Psoas muscle (tissue), 8 donors: ENCODE results near the gene REV1. TPM values are rescaled to one million over a fixed set of nuclear protein-coding genes. Genes with fewer than 3 reads are reported as not detected.

ENCODE experiments used
- ATAC-seq, 4 donors: fragments of 200-7000 bp; cut with Tn5 transposase; one replicate each; pipeline ENCODE4 v1.9.1; 2020; ENCODE audit warnings: moderate library complexity in 3 of 4, mild to moderate bottlenecking in 2 of 4
- DNase-seq, 2 donors: peaks; one replicate each; pipeline ENCODE4 v3.0.0-alpha.2; 2020
- H3K27ac ChIP-seq: fragments of 200-600 bp; one replicate; pipeline ENCODE4 v1.8.0; 2022
- H3K27me3 ChIP-seq, 3 donors: fragments of 200-600 bp in 1 of 3; one replicate each; pipeline versions ENCODE4 v1.6.1 to v1.8.0; 2013 to 2022; ENCODE audit warnings: low read length in 2 of 3, mild to moderate bottlenecking in 2 of 3, moderate library complexity in 1 of 3; ENCODE audit not compliant: insufficient read depth in 3 of 3
- H3K36me3 ChIP-seq, 2 donors: fragments of 200-600 bp in 1 of 2; one replicate each; pipeline versions ENCODE4 v1.6.1 to v1.8.0; 2013 to 2022; ENCODE audit warnings: low read depth in 1 of 2, mild to moderate bottlenecking in 1 of 2, moderate library complexity in 1 of 2; ENCODE audit not compliant: insufficient read depth in 1 of 2
- H3K4me1 ChIP-seq: fragments of 200-600 bp; one replicate; pipeline ENCODE4 v1.8.0; 2022
- H3K4me3 ChIP-seq: fragments of 200-600 bp; one replicate; pipeline ENCODE4 v1.8.0; 2022; ENCODE audit warnings: mild to moderate bottlenecking
- H3K9me3 ChIP-seq: fragments of 200-600 bp; one replicate; pipeline ENCODE4 v1.8.0; 2022
- WGBS, 3 donors: extraction: QIAGEN DNeasy Blood & Tissue Kit; methylation state at CpG; one replicate each; pipeline versions ENCODE4 v1.1.6 to v1.1.7; 2013; 5-methylcytosine and 5-hydroxymethylcytosine counted together
- intact Hi-C, 2 donors: fragments of 100-400 bp; cut with DNase I; formaldehyde crosslinking; loops; one replicate each; pipeline versions ENCODE4 v1.11.0 to v1.14.2; 2022
- polyA plus RNA-seq, 3 donors: library from polyadenylated mRNA; stranded (reverse); fragments of 200-250 nt; gene quantifications; one replicate each; pipeline ENCODE4 v1.2.3, GENCODE V29; 2013
- total RNA-seq, 4 donors: library from RNA; stranded (reverse); fragmentation: NEBNext Ultra II Directional in 2 of 4; extraction: Animal tissue kit (Norgen Biotek cat#: 25700) in 2 of 4; gene quantifications; one replicate each; pipeline versions ENCODE4 v1.2.1 to v1.2.4, GENCODE V29; 2021 to 2023
- TF ChIP-seq, protein P1 (sequence below): fragments of 200-600 bp; IDR thresholded peaks from one replicate; pipeline ENCODE4 v1.8.0; 2022; ENCODE audit warnings: antibody characterized with exemption
- donor health status: healthy with polysubstance abuse.
- donor health status: DM: no; HTN: no; CAD: no; lungs with moderate emphysema.
- donor health status: Bipolar disorder and iron deficiency.
- donor health status: healthy.
- donor health status: DM: yes; HTN: yes; CAD: no.
- donor health status: DM: no; HTN: no; CAD: no.
- donor health status: DM: no; HTN: no; CAD: no.
- donor health status: DM: yes; HTN: yes; CAD: no.

Gene REV1
- total and polyA plus RNA-seq, 7 donors, result 9.1 to 26.0 (median 19.9) TPM

DNA sequence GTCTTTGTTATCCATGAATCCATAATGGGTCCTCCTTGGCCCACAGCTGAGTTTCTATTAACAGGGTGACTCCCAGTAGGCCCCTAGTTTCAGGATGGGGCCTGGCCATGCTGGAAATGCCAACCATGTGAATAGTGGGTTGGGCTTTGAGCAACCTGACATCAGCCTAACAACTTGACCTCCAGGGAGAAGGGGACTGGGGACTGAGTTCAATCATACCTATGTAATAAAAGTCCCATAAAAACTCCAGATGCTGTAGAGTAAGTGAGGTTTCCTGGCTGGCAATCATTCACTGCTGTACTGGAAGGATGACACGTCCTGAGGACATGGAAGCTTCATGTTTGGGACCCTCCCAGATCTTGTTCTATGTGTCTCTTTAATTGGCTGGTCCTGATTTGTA lies 7.9 kb downstream of the REV1 start:
- no peak overlapping the region for H3K4me3 ChIP-seq
- DNase-seq, result no peak
- WGBS, 3 donors, result 9 to 24% (median 16%) methylated on average over 1 of the region's 1 CpG
- peaks cover 67% of the 10 kb centered on the region for H3K4me1 ChIP-seq
- H3K36me3 ChIP-seq, result no peaks in the 10 kb centered on the region
- no peaks in the 10 kb centered on the region for H3K27me3 ChIP-seq
- intact Hi-C loops, result loop anchor here in 1 of 2 donors (5.0 kb wide), 1 partner anchor 60 kb away; no protein-coding TSS in a partner anchor
- ATAC-seq, result peak; percentile 14 to 56 (median 34)
- TF ChIP-seq, protein P1, sequence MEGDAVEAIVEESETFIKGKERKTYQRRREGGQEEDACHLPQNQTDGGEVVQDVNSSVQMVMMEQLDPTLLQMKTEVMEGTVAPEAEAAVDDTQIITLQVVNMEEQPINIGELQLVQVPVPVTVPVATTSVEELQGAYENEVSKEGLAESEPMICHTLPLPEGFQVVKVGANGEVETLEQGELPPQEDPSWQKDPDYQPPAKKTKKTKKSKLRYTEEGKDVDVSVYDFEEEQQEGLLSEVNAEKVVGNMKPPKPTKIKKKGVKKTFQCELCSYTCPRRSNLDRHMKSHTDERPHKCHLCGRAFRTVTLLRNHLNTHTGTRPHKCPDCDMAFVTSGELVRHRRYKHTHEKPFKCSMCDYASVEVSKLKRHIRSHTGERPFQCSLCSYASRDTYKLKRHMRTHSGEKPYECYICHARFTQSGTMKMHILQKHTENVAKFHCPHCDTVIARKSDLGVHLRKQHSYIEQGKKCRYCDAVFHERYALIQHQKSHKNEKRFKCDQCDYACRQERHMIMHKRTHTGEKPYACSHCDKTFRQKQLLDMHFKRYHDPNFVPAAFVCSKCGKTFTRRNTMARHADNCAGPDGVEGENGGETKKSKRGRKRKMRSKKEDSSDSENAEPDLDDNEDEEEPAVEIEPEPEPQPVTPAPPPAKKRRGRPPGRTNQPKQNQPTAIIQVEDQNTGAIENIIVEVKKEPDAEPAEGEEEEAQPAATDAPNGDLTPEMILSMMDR, result no peak
- H3K27ac ChIP-seq, result no peak overlapping the region
- H3K9me3 ChIP-seq, result no peaks in the 10 kb centered on the region

DNA sequence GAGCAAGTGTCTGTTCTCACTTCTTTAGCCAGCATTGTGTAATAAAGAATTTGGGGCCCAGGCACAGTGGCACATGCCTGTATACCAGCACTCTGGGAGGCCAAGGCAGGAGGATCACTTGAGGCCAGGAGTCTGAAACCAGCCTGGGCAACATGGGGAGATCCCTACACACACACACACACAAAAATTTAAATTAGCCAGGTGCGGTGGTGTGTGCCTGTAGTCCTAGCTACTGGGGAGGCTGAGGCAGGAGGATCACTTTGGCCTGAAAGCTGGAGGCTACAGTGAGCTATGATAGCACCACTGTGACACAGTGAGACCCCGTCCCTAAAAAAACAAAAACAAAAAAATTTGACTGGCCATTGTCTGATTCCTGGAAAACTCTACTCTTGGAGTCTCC lies 8.3 kb downstream of the REV1 start:
- H3K4me1 ChIP-seq, result peaks cover 62% of the 10 kb centered on the region

DNA sequence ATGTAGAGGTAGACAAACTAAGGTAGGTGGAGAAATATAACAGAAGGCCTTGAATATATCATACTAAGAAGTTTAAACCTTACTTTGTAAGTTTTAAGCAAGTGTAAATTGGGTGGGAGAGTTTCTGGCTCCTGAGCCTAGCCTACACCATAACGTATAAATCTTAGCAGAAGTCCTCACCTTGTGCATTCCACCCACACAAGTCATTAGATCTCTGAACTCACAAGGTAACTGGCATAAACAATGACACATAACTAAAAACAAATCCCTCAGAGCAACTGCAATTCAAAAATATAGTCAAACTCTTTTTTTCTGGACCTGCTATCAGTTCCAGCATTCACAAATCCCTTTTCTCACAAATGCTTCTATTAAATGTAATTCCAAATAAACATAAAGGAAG lies 9.4 kb downstream of the REV1 start:
- Histone ChIP-seq H3K36me3 (no peaks in the 10 kb centered on the region), H3K9me3 (no peaks in the 10 kb centered on the region), H3K27ac (no peak overlapping the region), H3K27me3 (no peaks in the 10 kb centered on the region), H3K4me1 (peaks cover 61% of the 10 kb centered on the region), H3K4me3 (no peak overlapping the region)
- ATAC-seq, result no peak
- TF ChIP-seq, protein P1, result no peak
- no peak for DNase-seq
- 38 to 61% (median 42%) methylated on average over 1 of the region's 1 CpG for WGBS, 3 donors
- intact Hi-C loops, result loop anchor here in 1 of 2 donors (5.0 kb wide), 1 partner anchor 58 kb away; no protein-coding TSS in a partner anchor

More for the DNA sequence above, 8.3 kb downstream of the REV1 start:
- TF ChIP-seq, protein P1, result no peak
- Histone ChIP-seq H3K36me3 (no peaks in the 10 kb centered on the region), H3K9me3 (no peaks in the 10 kb centered on the region), H3K4me3 (no peak overlapping the region), H3K27me3 (no peaks in the 10 kb centered on the region), H3K27ac (no peak overlapping the region)
- ATAC-seq (no peak), DNase-seq (no peak)
- 96 to 100% (median 98%) methylated on average over 2 of the region's 2 CpGs for WGBS, 3 donors
- intact Hi-C loops, result loop anchor here in 1 of 2 donors (5.0 kb wide), 1 partner anchor 59 kb away; no protein-coding TSS in a partner anchor

GRCh38 chr2:99478632-99479031 lies 11.2 kb downstream of the REV1 start:
- H3K36me3 ChIP-seq, result no peaks in the 10 kb centered on the region
- no peaks in the 10 kb centered on the region for H3K27me3 ChIP-seq
- H3K9me3 ChIP-seq, result no peaks in the 10 kb centered on the region
- TF ChIP-seq, protein P1, result no peak
- ATAC-seq, result no peak
- intact Hi-C loops, result loop anchor here in 1 of 2 donors (5.0 kb wide), 1 partner anchor 36 kb away; no protein-coding TSS in a partner anchor
- no peak overlapping the region for H3K27ac ChIP-seq
- DNase-seq, result no peak
- peaks cover 61% of the 10 kb centered on the region for H3K4me1 ChIP-seq
- no peak overlapping the region for H3K4me3 ChIP-seq
- 76 to 80% (median 80%) methylated on average over 5 of the region's 5 CpGs for WGBS, 3 donors

- Histone ChIP-seq H3K36me3 (no peaks in the 10 kb centered on the region), H3K4me1 (peaks cover 51% of the 10 kb centered on the region), H3K9me3 (no peaks in the 10 kb centered on the region), H3K27ac (no peak overlapping the region), H3K4me3 (no peak overlapping the region), H3K27me3 (no peaks in the 10 kb centered on the region)
- DNase-seq, result no peak
- ATAC-seq, result no peak
- intact Hi-C loops, result loop anchor here in 1 of 2 donors (5.0 kb wide), 1 partner anchor 35 kb away; no protein-coding TSS in a partner anchor
- TF ChIP-seq, protein P1, result no peak
- 96% methylated on average over 6 of the region's 6 CpGs for WGBS, 3 donors
These were observed 12.8 kb downstream of the REV1 start for GRCh38 chr2:99477054-99477453.
